HEK293 (cell line): Measurements from ENCODE around the gene CIAO2A.

Source experiments
- BCL11B ChIP-seq: fragments of 450-650 bp; formaldehyde crosslinking; IDR thresholded peaks from 2 replicates; pipeline ENCODE4 v1.5.1; 2016; ENCODE audit warnings: low read depth, missing biosample characterization, missing genetic modification characterization
- GLI2 ChIP-seq: fragments of 450-650 bp; formaldehyde crosslinking; IDR thresholded peaks from 2 replicates; pipeline ENCODE4; 2017; ENCODE audit warnings: missing biosample characterization, missing genetic modification characterization, low read depth, borderline replicate concordance
- GLIS2 ChIP-seq: fragments of 450-650 bp; formaldehyde crosslinking; IDR thresholded peaks from 2 replicates; pipeline ENCODE4 v1.5.1; 2016; ENCODE audit warnings: missing biosample characterization, missing genetic modification characterization
- HOXA7 ChIP-seq: sonication (generic); formaldehyde crosslinking; IDR thresholded peaks from 2 replicates; pipeline ENCODE4 v1.8.1; 2022; ENCODE audit warnings: missing genetic modification reagents, borderline replicate concordance
- REST ChIP-seq: fragments of 450-650 bp; formaldehyde crosslinking; IDR thresholded peaks from 2 replicates; pipeline ENCODE4 v1.5.1; 2016; ENCODE audit warnings: missing biosample characterization, missing genetic modification characterization
- ZNF10 ChIP-seq: fragments of 450-650 bp; formaldehyde crosslinking; IDR thresholded peaks from 2 replicates; pipeline ENCODE4 v1.5.1; 2017; ENCODE audit warnings: missing biosample characterization, missing genetic modification characterization
- ZNF133 ChIP-seq: fragments of 450-650 bp; formaldehyde crosslinking; IDR thresholded peaks from 2 replicates; pipeline ENCODE4 v1.5.1; 2016; ENCODE audit warnings: missing biosample characterization, missing genetic modification characterization
- ZNF221 ChIP-seq: fragments of 450-650 bp; formaldehyde crosslinking; IDR thresholded peaks from 2 replicates; pipeline ENCODE4 v1.5.1; 2017; ENCODE audit warnings: missing biosample characterization, missing genetic modification characterization, borderline replicate concordance
- ZNF24 ChIP-seq: fragments of 450-650 bp; formaldehyde crosslinking; IDR thresholded peaks from 2 replicates; pipeline ENCODE4 v1.5.1; 2016; ENCODE audit warnings: missing biosample characterization, missing genetic modification characterization
- ZNF274 ChIP-seq, 2 experiments: fragments of 200-500 bp in 1 of 2; fragments of 450-650 bp in 1 of 2; sonication (Bioruptor generic) in 1 of 2; formaldehyde crosslinking in 1 of 2; IDR thresholded peaks; 2 replicates each; pipeline versions ENCODE4 v1.5.1 to v1.6.1; 2014 to 2016; ENCODE audit warnings: borderline replicate concordance in 1 of 2, inconsistent platforms in 1 of 2, low read length in 1 of 2, missing biosample characterization in 1 of 2, missing genetic modification characterization in 1 of 2
- ZNF292 ChIP-seq: fragments of 450-650 bp; formaldehyde crosslinking; IDR thresholded peaks from 2 replicates; pipeline ENCODE4 v1.5.1; 2016; ENCODE audit warnings: low read depth, missing biosample characterization, missing genetic modification characterization, borderline replicate concordance
- ZNF302 ChIP-seq: fragments of 450-650 bp; formaldehyde crosslinking; IDR thresholded peaks from 2 replicates; pipeline ENCODE4 v1.5.1; 2016; ENCODE audit warnings: missing biosample characterization, missing genetic modification characterization, low read depth
- ZNF311 ChIP-seq: fragments of 450-650 bp; formaldehyde crosslinking; IDR thresholded peaks from 2 replicates; pipeline ENCODE4 v1.5.1; 2017; ENCODE audit warnings: missing biosample characterization, missing genetic modification characterization, borderline replicate concordance
- ZNF335 ChIP-seq: fragments of 450-650 bp; formaldehyde crosslinking; conservative IDR thresholded peaks from 2 replicates; pipeline ENCODE4 v1.5.1; 2016; ENCODE audit warnings: missing biosample characterization, missing genetic modification characterization
- ZNF341 ChIP-seq: fragments of 450-650 bp; formaldehyde crosslinking; IDR thresholded peaks from 2 replicates; pipeline ENCODE4; 2016; ENCODE audit warnings: low read depth, missing biosample characterization, missing genetic modification characterization
- ZNF350 ChIP-seq: fragments of 450-650 bp; formaldehyde crosslinking; IDR thresholded peaks from 2 replicates; pipeline ENCODE4 v1.5.0; 2017; ENCODE audit warnings: missing biosample characterization, mild to moderate bottlenecking, missing genetic modification characterization
- ZNF391 ChIP-seq: fragments of 450-650 bp; formaldehyde crosslinking; IDR thresholded peaks from 2 replicates; pipeline ENCODE4 v1.5.1; 2016; ENCODE audit warnings: low read depth, missing biosample characterization, missing genetic modification characterization, borderline replicate concordance
- ZNF433 ChIP-seq: fragments of 450-650 bp; formaldehyde crosslinking; IDR thresholded peaks from 2 replicates; pipeline ENCODE4 v1.5.1; 2016; ENCODE audit warnings: missing biosample characterization, missing genetic modification characterization, low read depth
- ZNF580 ChIP-seq: fragments of 450-650 bp; formaldehyde crosslinking; IDR thresholded peaks from 2 replicates; pipeline ENCODE4 v1.5.1; 2016; ENCODE audit warnings: missing biosample characterization, missing genetic modification characterization
- ZNF596 ChIP-seq: fragments of 450-650 bp; IDR thresholded peaks from 2 replicates; pipeline ENCODE4 v1.5.0; 2018; ENCODE audit warnings: missing biosample characterization, mild to moderate bottlenecking, missing genetic modification characterization, moderate library complexity
- ZNF610 ChIP-seq: fragments of 450-650 bp; formaldehyde crosslinking; IDR thresholded peaks from 2 replicates; pipeline ENCODE4 v1.5.1; 2016; ENCODE audit warnings: missing biosample characterization, missing genetic modification characterization, borderline replicate concordance
- ZNF626 ChIP-seq: fragments of 450-650 bp; sonication (Bioruptor Pico); formaldehyde crosslinking; IDR thresholded peaks from 2 replicates; pipeline ENCODE4 v1.5.1; 2018; ENCODE audit warnings: missing biosample characterization, missing genetic modification characterization, inconsistent platforms
- ZNF629 ChIP-seq: fragments of 450-650 bp; formaldehyde crosslinking; IDR thresholded peaks from 2 replicates; pipeline ENCODE4 v1.5.1; 2017; ENCODE audit warnings: missing biosample characterization, missing genetic modification characterization
- ZNF707 ChIP-seq: fragments of 450-650 bp; formaldehyde crosslinking; IDR thresholded peaks from 2 replicates; pipeline ENCODE4 v1.5.1; 2016; ENCODE audit warnings: missing biosample characterization, missing genetic modification characterization
- ZNF791 ChIP-seq: fragments of 450-650 bp; formaldehyde crosslinking; IDR thresholded peaks from 2 replicates; pipeline ENCODE4 v1.5.1; 2016; ENCODE audit warnings: missing biosample characterization, missing genetic modification characterization
- ZNF837 ChIP-seq: fragments of 450-650 bp; formaldehyde crosslinking; IDR thresholded peaks from 2 replicates; pipeline ENCODE4 v1.5.1; 2016; ENCODE audit warnings: missing biosample characterization, missing genetic modification characterization
- TF ChIP-seq, protein P1 (sequence below): fragments of 450-650 bp; formaldehyde crosslinking; IDR thresholded peaks from 2 replicates; pipeline ENCODE4 v1.5.1; 2016; ENCODE audit warnings: missing biosample characterization, missing genetic modification characterization, borderline replicate concordance
- TF ChIP-seq, protein P2 (sequence below): sonication (generic); formaldehyde crosslinking; IDR thresholded peaks from 2 replicates; pipeline ENCODE4 v1.8.1; 2022; ENCODE audit warnings: mild to moderate bottlenecking, moderate library complexity, missing genetic modification reagents

The CIAO2A gene

GRCh38 chr15:64095795-64096667 lies 2.4 kb upstream of the CIAO2A start, which contains the start of gene SNX1 (continued):
- TF ChIP-seq ZNF335 (tag by site-specific recombination) (peak; percentile 92), ZNF610 (tag by site-specific recombination) (no peak), ZNF221 (no peak), ZNF292 (tag by site-specific recombination) (no peak), ZNF629 (tag by site-specific recombination) (peak; percentile 62), ZNF707 (no peak), ZNF596 (tag by site-specific recombination) (no peak), ZNF302 (no peak), ZNF10 (tag by site-specific recombination) (no peak), REST (tag by site-specific recombination) (peak; percentile 96), ZNF311 (tag by site-specific recombination) (no peak), BCL11B (tag by site-specific recombination) (no peak), ZNF133 (tag by site-specific recombination) (no peak), GLIS2 (tag by site-specific recombination) (peak; percentile 71), ZNF341 (tag by site-specific recombination) (0 out of 2 replicates have a peak, but pooled peaks have one; percentile 13), ZNF24 (tag by site-specific recombination) (peak; percentile 67), ZNF837 (tag by site-specific recombination) (no peak), ZNF433 (tag by site-specific recombination) (no peak), ZNF391 (0 out of 2 replicates have a peak, but pooled peaks have one; percentile 30), ZNF791 (tag by site-specific recombination) (no peak), ZNF350 (tag by site-specific recombination) (no peak), ZNF274 (IDR thresholded peaks at IDR 0.05; ENCODE audit: low read length) (no peak), ZNF274 (tag by site-specific recombination; IDR thresholded peaks at IDR 0.05; ENCODE audit: borderline replicate concordance) (no peak), GLI2 (no peak), ZNF580 (tag by site-specific recombination) (peak; percentile 41; the same call in 1 of the 2 replicates), ZNF626 (tag by site-specific recombination) (no peak), HOXA7 (CRISPR knock-in tag) (no peak)
- TF ChIP-seq, protein P1, sequence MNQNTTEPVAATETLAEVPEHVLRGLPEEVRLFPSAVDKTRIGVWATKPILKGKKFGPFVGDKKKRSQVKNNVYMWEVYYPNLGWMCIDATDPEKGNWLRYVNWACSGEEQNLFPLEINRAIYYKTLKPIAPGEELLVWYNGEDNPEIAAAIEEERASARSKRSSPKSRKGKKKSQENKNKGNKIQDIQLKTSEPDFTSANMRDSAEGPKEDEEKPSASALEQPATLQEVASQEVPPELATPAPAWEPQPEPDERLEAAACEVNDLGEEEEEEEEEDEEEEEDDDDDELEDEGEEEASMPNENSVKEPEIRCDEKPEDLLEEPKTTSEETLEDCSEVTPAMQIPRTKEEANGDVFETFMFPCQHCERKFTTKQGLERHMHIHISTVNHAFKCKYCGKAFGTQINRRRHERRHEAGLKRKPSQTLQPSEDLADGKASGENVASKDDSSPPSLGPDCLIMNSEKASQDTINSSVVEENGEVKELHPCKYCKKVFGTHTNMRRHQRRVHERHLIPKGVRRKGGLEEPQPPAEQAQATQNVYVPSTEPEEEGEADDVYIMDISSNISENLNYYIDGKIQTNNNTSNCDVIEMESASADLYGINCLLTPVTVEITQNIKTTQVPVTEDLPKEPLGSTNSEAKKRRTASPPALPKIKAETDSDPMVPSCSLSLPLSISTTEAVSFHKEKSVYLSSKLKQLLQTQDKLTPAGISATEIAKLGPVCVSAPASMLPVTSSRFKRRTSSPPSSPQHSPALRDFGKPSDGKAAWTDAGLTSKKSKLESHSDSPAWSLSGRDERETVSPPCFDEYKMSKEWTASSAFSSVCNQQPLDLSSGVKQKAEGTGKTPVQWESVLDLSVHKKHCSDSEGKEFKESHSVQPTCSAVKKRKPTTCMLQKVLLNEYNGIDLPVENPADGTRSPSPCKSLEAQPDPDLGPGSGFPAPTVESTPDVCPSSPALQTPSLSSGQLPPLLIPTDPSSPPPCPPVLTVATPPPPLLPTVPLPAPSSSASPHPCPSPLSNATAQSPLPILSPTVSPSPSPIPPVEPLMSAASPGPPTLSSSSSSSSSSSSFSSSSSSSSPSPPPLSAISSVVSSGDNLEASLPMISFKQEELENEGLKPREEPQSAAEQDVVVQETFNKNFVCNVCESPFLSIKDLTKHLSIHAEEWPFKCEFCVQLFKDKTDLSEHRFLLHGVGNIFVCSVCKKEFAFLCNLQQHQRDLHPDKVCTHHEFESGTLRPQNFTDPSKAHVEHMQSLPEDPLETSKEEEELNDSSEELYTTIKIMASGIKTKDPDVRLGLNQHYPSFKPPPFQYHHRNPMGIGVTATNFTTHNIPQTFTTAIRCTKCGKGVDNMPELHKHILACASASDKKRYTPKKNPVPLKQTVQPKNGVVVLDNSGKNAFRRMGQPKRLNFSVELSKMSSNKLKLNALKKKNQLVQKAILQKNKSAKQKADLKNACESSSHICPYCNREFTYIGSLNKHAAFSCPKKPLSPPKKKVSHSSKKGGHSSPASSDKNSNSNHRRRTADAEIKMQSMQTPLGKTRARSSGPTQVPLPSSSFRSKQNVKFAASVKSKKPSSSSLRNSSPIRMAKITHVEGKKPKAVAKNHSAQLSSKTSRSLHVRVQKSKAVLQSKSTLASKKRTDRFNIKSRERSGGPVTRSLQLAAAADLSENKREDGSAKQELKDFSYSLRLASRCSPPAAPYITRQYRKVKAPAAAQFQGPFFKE (tag by site-specific recombination): no peak
- TF ChIP-seq, protein P2, sequence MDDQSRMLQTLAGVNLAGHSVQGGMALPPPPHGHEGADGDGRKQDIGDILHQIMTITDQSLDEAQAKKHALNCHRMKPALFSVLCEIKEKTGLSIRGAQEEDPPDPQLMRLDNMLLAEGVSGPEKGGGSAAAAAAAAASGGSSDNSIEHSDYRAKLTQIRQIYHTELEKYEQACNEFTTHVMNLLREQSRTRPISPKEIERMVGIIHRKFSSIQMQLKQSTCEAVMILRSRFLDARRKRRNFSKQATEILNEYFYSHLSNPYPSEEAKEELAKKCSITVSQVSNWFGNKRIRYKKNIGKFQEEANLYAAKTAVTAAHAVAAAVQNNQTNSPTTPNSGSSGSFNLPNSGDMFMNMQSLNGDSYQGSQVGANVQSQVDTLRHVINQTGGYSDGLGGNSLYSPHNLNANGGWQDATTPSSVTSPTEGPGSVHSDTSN: no peak
